Dermis blood vessel endothelial cell (primary cell): Measurements from ENCODE around the gene TFR2. TPM values are rescaled to one million over a fixed set of nuclear protein-coding genes. Genes with fewer than 3 reads are reported as not detected.

Experiments
- DNase-seq: peaks from one replicate; pipeline ENCODE4 v3.0.0; 2010
- total RNA-seq: library from RNA; depleted of rRNA; stranded (reverse); fragments of >200 nt; gene quantifications from 2 replicates; pipeline ENCODE4 v1.2.3, GENCODE V29; 2014

Gene TFR2
- total RNA-seq, result 0.68 and 0.70 TPM in 2 replicates

DNA sequence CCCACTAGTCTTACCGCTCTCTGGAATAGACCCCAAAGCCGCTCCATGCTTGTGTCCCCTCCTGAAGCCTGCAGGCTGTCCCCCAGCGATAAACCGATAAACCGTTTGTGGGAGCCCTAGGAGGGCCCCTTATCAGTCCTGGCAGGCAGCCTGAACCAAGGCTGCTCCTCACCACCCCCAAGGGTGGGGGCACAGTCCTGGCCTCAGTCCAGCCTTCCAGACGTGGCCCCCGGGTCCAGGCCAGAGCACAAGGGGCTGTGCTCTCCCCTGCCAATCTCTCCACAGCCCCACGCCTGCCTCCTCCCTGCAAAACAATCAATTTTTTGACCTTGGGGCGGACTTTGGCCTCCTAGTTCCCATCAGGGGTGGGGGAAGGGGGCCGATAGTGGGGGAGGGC, at the start of gene TFR2:
Gene TFR2 (minus strand): TSS at position 90 of the 397 bp plus-strand sequence. CDS start 43 bp downstream, at position 47.
- no peak for DNase-seq

DNA sequence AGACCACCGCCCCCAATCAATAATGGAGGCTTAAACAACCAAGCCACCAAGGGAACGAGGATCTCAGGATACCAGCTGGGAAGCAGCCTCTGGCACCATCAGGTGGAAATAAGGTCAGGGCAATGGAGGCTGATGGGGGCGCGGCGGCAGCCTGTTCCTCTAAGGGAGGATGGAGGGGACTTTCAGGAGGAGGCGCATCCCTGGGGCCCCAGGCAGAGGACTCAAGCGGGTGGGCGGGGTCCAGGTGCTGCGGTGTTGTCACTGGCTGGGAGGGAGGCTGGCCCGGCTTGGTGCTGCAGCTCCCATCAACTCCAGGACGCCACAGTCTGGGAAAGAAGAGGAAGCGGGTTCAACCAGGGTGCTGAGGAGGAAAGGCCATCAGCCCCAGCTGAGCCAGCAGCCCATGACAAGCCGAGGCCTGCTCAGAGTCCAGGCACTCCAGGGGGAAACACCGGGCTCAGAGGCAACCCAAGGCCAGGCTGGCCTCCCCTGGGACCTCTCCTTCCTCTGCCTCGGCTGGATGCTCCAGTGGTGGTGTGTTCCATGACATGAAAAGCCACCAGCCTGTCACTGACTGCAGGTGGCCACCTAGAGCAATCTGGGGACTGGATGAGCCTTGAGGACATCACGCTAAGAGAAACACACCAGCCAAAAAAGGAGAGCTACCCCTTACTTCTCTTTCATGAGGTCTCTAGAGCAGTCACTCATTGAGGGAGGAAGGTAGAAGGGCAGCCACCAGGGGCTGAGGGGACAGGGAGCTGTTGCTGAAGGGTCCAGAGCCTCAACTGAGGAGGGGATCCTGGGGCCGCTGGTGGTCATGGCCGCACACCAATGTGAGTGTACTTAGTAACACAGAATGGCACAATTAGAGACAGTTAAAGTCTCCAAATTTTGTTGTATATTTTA, 48.1 kb upstream of the TFR2 start:
- DNase-seq, result no peak

DNA sequence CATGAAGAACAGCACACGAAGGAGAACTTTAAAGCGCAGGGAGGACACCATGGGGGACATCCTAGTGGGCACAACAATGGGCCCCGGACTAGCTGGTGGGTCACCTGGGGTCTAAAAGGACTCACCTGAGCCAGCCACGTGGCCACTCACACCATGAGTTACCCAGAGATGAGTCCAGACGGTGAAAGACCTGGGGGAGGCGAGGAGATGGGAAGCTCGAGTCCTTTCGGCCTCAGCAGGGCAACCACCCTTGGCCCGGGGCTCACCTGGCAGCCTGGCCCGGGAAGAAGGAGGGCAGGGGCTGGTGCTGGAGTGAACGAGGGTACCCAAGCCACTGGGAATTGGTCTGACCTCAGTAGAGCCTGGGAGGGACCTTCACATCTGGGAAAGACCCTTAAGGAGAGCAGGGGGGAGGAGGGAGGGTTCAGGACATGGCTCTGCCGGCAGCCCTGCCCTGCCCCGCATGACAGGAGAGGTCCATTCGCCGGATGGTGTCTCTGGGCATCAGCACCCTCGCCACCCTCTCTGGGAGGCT, 47.0 kb upstream of the TFR2 start:
- DNase-seq, result no peak

DNA sequence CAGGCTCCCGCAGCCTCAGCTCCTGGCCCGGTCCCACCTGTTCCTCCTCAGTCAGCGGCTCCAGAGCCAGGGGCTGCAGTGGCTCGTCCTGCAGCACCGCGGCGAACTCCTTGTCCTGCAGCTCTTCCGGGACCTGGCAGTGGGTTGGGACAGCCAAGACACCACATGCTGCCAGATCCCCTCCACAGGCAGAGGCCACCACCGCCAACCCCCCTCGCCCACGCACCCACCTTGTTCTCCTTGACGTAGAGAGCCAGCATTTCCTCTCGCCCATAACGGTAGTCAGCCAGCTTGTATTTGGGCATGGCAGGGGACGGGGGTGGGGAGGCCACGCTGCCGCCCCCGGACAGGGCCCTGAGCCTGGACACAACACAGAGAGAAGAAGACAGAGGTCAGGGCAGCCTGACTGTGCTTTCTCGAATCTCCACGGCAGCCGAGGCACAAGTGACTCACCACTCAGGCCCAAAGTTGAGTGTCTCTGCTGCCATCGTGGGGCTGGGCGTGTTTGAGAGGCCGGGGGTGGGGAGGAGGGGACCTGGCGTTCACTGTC, 46.5 kb upstream of the TFR2 start:
- DNase-seq, result no peak

DNA sequence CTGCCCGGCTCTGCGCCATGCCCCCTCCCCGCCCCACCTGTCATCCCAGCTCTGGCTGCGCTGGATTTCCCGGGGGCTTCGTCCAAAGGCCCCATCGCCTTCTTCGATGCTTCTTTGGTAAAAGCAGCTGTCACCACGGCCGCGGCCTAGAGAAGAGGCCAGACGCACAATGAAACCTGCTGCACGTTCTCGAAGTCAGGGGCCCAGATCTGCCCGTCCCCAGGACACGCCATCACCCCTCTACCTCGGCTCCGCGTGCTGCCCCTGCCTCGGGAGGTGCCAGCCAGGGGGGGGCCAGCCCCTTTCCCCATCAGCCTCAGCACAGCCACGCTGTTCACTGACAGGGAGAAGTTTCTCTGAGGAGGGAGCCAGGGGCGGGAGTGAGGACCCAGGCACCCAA, 45.9 kb upstream of the TFR2 start:
- no peak for DNase-seq

DNA sequence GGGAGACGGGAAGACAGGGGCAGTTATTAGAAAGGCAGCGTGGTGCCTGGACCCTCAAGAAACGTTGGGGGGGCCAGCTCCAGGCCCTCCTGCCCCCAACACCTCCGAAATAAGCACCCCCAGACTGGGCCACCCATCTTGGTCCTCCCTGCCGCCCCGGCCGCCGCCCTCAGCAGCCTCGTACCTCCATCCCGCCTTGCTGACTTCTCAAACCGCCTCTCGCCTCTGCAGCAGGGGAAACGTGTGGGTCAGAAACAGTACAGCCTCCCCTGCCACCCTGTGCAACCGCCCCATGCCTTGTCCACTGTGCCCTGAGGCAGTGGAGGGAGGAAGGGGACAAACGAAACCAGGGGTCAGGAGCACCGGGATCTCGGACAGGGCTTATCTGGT, 45.5 kb upstream of the TFR2 start:
- no peak for DNase-seq

DNA sequence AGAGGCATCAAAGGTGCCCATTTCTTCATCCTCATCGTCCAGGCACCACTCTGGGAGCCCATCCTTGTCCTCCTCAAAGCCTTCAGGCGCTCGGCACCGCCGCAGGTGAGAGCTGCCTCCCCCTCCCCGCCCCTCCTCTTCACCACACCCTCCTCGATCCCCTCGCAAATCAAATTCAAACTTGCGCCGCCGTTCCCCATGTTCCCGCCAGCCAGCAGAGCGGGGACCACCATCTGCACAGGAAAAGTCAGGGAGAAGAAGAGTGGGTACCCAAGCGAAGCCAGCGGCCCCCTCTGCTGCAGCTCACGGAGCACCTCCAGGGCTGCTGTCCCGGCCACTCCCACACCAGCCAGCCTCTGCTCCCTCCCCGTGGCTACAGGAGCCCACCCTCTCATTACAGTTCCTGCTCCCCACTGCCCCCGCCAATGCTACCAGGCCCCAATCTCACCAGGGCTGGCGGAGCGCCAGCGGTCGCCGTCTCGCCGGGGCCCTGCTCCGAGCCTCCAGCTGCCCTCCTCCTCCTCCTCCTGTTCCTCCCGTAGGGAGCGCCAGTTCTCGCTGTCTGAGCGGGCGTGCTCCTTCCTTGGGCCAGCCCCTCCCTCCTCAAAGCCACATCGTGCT, 45.0 kb upstream of the TFR2 start:
- DNase-seq, result no peak

DNA sequence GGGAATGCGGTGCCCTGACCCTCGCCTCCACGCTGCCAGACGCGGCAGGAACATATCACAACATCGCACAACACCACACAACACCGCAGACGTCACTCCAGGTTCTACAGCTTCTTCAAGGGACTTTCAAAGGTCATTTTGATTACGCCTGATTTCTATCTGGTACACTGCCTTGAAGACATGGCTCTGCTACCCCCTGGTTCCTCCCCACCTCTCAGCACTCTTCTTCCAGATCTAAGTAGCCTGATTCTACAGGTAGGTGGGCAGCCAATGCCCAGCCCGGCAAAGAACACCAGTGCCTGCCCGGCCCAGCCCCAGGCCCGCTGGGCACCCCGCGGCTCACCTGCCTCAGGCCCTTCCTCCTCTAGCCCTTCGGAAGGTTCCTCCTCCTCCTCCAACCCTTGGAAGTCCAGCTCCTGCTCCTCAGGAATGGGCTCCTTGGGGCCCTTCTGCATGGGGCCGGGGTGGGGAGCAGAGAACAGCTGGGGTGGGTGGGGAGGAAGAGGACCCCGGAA, 44.3 kb upstream of the TFR2 start:
- DNase-seq, result no peak

DNA sequence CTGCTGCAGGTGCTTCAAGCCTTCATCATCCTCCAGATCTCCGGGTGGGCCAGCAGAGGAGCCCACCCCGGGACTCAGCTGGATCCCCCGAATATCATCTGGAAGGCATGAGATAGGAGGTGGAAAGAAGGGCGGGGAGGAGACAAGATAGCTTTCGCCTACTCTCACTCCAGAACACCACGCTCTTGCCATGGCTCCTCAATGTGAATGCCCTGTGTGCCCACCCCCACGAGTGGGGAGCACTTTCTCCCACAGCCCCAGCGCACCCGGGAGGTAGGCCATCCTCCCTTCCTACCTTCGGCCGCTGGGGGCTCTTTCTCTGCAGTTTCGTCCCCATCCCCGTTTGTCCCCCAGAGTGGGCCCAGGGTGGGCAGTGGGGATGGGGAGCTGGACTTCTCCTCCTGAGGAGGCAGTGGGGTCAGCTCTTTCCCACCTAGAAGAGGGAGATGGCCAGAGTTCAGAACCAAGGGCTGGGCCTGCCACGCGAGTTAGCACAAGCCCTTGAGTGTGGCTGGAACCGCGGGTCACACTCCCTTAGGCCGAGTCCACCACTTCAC, 43.8 kb upstream of the TFR2 start:
- DNase-seq, result no peak

DNA sequence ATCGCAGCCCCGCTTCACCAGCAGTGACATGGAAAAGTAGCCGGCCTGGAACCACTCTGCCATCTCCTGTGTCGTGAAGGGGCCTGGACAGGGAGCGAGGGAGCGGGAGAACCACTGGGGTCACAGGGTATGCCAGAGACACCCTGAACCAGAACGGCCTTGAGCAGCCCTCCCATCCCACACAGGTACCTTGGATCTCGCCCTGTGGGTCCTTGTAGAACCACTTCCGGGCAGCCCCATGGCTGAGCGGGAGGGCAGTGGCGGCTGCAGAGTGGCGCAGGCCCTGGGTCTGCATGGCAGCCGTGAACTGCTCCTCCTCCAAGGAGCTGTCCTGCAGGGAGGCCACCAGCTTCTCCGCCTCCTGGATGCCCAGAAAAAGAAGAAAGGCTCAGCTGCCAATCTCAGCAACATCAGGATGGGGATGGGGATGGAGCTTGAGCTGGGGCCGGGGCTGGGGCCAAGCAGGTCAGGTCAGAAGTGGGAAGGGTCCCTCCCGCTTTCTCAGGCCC, 43.2 kb upstream of the TFR2 start:
- no peak for DNase-seq

DNA sequence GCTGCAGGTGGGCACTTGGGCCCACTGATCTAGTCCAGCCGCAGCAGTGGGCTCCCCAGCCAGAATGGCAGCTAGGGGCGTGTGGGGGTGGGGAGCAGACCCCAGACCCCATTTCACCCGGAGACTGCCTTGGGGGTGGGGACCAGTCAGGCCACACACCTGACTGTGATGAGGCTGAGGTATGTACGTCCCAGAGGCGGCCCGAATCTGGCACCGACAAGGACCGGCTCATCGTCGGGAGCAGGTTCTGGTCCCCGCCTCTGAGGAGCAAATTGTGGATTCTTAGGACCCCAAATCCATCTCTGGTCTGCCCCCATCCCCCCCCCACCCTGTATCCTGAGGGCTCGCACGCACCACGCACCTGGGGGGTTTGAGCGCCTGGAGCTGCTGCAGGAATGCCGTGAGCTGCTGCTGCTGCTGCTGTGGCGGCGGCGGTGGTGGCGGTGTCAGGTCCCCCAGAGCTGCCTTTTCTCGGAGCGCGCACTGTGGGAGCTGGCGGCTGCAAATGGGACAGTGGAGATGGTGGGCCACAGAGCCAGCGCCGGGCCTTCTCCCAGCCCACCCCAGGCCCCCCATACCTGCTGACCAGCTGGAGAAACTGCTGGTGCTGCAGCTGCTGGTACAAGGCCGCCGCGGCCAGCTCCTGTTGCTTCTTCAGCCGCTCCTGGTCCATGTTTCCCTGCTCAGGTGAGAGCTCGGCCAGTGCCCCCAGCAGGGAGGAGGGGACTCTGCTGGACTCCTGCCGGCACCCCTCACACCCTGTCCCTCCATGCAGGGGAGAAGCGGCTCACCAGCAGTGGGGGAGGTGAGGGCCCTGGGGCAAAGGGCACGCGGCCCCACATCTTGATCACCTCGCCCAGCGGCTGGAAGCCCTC, 42.5 kb upstream of the TFR2 start:
- no peak for DNase-seq

DNA sequence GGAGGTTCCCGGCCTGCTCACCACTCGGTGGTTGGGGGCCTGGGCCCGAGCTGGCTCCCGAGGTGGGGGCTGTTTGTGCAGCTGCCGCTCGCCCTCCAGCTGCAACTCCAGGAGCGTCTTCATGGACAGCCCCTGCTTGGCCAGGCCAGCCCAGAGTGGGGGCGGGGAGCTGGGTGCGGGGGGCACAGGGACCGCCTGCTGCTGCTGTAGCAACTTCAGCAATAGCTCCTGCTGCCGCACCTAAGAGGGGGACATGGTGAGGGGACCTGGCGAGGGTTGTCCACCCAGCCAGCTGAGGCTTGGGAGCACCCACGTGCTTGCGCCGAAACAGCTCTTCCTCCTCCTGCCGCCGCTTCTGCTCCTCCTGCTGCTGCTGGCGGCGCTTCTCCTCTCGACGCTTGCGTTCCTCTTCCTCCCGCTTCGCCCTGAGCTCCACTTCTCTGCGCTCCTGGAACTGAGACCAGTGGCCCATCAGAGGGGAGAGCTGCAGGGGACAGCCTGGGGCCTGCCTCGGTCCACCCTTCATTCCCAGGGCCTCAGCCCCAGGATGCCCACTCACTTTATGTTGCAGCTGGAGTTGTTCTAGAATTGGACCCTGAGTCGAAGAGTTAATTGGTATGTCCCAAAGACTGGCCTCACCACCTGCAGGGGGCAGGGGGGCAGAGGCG, 41.8 kb upstream of the TFR2 start:
- DNase-seq, result no peak

DNA sequence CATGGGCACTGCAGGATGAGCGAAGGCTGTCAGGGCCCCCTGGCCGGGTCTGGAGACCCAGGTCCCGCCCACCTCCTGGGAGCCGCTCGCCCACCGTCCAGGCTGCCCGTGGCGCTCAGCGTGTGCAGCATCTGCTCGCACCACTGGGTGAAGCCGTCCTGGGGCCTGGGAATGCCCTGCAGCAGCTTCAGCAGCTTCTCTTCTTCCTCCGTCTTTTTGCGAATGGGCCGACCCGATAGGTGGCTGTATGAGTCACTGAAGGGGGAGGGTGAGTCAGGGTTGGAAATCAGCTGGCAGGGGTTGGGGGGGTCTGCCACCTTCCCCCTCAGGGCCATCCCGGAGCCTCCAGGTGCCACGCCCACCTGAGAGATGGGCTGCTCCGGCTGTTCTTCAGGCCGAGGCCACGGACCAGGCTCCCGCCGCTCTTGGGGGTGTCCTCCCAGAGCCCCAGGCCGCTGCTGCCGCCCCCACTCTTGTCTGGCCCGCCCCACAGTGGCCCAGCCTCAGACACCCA, 40.9 kb upstream of the TFR2 start:
- DNase-seq, result peak; percentile 25

DNA sequence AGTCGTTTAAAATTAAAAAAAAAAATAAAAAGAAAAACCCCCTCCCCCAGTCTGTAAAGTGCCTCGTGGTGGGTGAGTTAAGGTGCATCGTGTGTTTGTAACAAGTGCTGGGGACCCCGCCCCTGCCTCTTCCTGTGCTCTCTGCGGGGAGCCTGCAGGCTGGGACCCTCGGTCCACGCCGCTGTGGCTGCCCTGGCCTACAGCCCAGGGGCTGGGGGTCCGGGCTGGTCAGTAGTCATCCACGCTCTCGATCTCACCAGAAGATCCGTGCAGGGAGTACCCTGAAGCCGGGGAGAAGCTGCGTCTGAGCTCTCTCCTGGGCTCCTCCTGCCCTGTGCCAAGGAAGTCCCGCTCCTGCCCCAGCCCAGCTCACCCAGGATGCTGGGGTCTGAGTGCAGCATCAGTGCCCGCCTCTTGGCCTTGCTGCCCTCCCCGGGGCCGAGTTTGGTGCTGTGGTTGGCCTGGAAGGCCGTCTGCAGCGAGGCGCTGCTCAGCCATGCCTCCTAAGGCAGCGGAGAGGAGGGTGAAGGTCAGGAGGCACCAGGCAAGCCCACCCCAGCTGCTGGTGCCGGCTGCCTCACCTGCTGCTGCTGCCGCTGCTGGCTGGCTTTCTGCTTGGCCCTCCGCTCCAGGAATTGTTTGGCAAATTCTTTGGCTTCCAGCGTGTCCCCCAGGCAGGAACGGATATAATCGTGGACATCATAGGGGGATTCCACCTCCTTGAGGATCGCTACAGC, 40.3 kb upstream of the TFR2 start:
- no peak for DNase-seq

DNA sequence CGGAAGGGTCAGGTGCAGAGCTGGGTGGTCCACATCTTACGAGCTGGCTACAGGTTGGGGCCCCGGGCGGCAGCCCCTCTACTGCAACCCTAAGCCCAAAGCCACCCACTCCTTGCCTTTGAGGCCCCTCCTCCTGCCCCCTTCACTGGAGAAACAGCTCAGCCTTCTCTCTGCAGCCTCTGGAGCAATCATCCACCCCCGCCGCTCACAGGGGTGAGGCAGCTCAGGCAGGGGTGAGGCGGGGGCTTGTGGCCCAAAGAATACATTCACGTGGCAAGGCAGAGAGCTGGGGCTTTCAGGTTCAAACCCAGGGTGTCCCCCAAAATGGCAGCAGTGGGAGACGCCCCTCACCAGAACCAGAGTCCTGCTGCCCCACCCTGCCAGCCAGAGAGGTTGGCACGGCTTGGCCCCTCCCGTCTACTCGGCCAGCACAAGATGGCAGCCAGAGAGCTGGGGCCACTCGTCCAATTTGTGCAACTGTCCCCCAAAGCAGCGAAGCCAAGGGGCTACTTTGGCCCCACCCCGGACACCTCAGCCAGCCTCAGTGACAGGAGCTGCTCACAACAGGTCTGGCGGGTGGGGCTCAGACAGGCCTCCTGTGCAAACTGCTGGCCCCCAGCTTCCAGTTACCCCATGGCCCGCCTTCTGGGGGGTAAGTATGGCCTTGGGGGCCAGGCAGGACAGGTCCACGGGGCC, 39.4 kb upstream of the TFR2 start:
- no peak for DNase-seq

DNA sequence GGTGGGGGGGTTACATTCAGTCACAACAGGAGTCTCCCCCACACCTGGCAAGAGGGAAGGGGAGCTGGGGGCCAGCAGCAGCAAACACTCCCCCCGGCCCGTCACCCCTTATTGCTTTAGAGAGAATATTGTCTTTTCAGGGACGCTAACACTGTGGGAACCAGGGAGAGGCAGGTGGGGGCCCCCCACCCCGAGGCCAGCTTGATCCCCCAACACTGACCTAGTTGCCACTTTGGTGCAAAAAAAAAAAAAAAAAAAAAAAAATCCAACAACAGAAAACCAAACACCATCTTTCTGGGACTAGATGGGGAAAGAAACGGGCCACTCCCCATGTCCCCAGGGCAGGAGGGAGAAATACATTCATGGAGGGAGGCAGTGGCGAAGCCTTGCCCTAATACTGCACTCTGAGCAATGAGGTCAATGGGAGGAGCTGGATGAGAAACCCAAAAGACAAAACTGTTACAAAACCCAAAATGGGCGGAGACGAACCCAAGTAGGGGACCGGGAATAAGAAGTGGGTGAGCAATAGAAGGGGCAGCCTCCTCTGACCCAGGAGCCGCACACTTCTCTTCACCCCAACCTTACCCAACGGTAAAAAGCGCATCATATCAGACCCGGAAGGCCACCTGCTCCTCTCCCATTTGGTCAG, 38.7 kb upstream of the TFR2 start:
- no peak for DNase-seq

DNA sequence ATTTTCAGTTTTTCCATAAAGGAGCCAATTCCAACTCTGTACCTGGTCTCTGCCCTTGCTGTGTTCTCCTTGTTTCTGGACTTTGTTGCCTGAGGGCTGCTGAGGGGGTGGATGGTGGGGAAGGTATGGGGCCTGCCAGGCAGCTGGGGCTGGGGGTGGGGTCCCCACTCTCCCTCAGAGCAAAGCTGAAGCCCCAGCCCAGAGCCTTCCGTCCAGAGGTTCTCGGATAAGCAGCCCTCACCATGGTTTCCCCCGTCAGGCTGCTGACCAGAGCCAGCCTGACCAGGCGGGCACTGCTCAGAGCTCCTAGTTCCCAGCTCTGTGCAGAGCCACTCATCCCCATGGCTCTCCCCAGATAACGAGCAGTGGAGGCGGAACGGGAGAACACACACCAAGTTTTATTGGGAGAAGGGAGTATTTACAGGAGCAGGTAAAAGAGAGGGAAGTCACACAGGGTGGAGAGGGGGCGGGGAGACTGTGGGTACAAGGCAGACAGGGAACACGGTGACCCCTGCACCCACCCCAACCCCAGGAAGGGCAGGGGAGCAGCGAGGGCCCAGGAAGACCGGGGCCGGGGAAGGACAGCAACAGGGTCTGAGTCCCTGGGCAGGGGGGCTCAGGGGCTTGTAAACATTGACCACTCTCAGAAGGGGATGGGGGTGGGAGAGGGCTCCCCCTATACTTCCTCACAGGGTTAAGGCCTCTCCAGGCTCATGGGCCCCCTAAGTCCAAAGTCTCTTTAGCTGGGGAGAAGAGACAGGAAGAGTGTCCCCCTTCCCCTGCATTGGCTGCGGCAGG, 38.0 kb upstream of the TFR2 start:
- no peak for DNase-seq

DNA sequence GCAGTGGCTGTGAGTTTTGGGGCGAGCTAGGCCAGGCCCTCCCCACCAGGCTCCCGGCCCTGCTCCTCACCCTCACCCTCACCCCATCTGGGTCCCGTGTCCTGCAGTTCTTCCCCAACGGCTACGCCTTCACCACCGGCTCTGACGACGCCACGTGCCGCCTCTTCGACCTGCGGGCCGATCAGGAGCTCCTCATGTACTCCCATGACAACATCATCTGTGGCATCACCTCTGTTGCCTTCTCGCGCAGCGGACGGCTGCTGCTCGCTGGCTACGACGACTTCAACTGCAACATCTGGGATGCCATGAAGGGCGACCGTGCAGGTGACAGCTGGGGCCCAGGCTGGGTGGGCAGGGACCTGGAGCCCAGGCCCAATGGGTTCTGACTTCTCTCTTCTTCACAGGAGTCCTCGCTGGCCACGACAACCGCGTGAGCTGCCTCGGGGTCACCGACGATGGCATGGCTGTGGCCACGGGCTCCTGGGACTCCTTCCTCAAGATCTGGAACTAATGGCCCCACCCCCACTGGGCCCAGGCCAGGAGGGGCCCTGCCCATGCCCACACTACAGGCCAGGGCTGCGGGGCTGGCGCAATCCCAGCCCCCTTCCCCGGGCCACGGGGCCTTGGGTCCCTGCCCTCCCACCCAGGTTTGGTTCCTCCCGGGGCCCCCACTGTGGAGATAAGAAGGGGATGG, 37.1 kb upstream of the TFR2 start:
- DNase-seq, result no peak
